Neural progenitor cell (in vitro differentiated cells): ENCODE data around the gene FARP1.

Source experiments
- CTCF ChIP-seq: fragments of 200-600 bp; sonication (generic); IDR thresholded peaks from 2 replicates; pipeline ENCODE4 v1.5.1; 2017; ENCODE audit warnings: antibody characterized with exemption, mild to moderate bottlenecking
- EZH2phosphoT487 ChIP-seq: fragments of 200-600 bp; sonication (generic); IDR thresholded peaks from 2 replicates; pipeline ENCODE4 v1.6.1; 2017; ENCODE audit warnings: antibody characterized with exemption

GRCh38 chr13:98187155-98187964, 44.5 kb downstream of the FARP1 start:
- TF ChIP-seq CTCF = no peak
- no peak for TF ChIP-seq EZH2phosphoT487
